Activated CD4-positive, alpha-beta T cell treated with anti-CD3 and anti-CD28 coated beads, Interleukin-2, amount 50 U/mL, for 4 hours (primary cell): ENCODE data around the gene TXNL4A.

Source experiments
- DNase-seq, 2 experiments: peaks; one replicate each; pipeline ENCODE4 v3.0.0-alpha.2; 2020

The TXNL4A gene

GRCh38 chr18:79947054-79947755 is 41.2 kb downstream of the TXNL4A start:
- no peak for DNase-seq

- DNase-seq = no peak
Measured at GRCh38 chr18:79945118-79946042, 43.0 kb downstream of the TXNL4A start.

- no peak for DNase-seq
Measured at GRCh38 chr18:79944746-79945117, 43.6 kb downstream of the TXNL4A start.

GRCh38 chr18:79944126-79944731 is 44.1 kb downstream of the TXNL4A start:
- no peak for DNase-seq

- no peak for DNase-seq
Measured at GRCh38 chr18:79943608-79944125, 44.7 kb downstream of the TXNL4A start.

- DNase-seq = no peak
Measured at GRCh38 chr18:79942786-79943607, 45.4 kb downstream of the TXNL4A start.

GRCh38 chr18:79942211-79942610 is 46.2 kb downstream of the TXNL4A start:
- DNase-seq = no peak

GRCh38 chr18:79941473-79942119 is 46.8 kb downstream of the TXNL4A start:
- no peak for DNase-seq

- DNase-seq = no peak
Measured at GRCh38 chr18:79940814-79941472, 47.4 kb downstream of the TXNL4A start.

GRCh38 chr18:79940126-79940813 is 48.1 kb downstream of the TXNL4A start:
- no peak for DNase-seq

- no peak for DNase-seq
Measured at GRCh38 chr18:79939096-79939495, 49.3 kb downstream of the TXNL4A start.

GRCh38 chr18:79938196-79938595 is 50.2 kb downstream of the TXNL4A start:
- DNase-seq = no peak

GRCh38 chr18:79937103-79937860 is 51.1 kb downstream of the TXNL4A start:
- no peak for DNase-seq

- DNase-seq = no peak
Measured at GRCh38 chr18:79936641-79937040, 51.7 kb downstream of the TXNL4A start.

- DNase-seq = no peak
Measured at GRCh38 chr18:79935925-79936324, 52.4 kb downstream of the TXNL4A start.

GRCh38 chr18:79935499-79935898 is 52.9 kb downstream of the TXNL4A start:
- no peak for DNase-seq

GRCh38 chr18:79935098-79935480 is 53.3 kb downstream of the TXNL4A start:
- DNase-seq = no peak

- no peak for DNase-seq
Measured at GRCh38 chr18:79934311-79935097, 53.9 kb downstream of the TXNL4A start.

- DNase-seq = no peak
Measured at GRCh38 chr18:79933765-79934164, 54.6 kb downstream of the TXNL4A start.
